ENCODE data around the gene DNAJC28. TPM values are rescaled to one million over a fixed set of nuclear protein-coding genes. Genes with fewer than 3 reads are reported as not detected.

The DNAJC28 gene
- total RNA-seq, 1 experiment from 2014 or later, result 1.5 TPM

GRCh38 chr21:33539616-33540015, 48.1 kb upstream of the DNAJC28 start:
- DNase-seq (ENCODE audit: low read depth, low spot score) (no peak), ATAC-seq (no peak)
- Histone ChIP-seq H3K4me1 (ENCODE audit: control insufficient read depth, insufficient read depth, low read length) (peaks cover 10% of the 10 kb centered on the region), H3K9me3 (ENCODE audit: control insufficient read depth, insufficient read depth, low read depth, low read length) (no peaks in the 10 kb centered on the region), H3K27ac (ENCODE audit: low read length) (peak overlapping the region; percentile 98), H3K36me3 (ENCODE audit: control insufficient read depth, insufficient read depth, low read length) (peaks cover 25% of the 10 kb centered on the region), H3K27me3 (ENCODE audit: control insufficient read depth, insufficient read depth, low read length) (no peaks in the 10 kb centered on the region), H3K4me3 (ENCODE audit: low read depth in 2 of 2, low read length in 2 of 2) (no peak overlapping the region)
- TF ChIP-seq, protein P1, sequence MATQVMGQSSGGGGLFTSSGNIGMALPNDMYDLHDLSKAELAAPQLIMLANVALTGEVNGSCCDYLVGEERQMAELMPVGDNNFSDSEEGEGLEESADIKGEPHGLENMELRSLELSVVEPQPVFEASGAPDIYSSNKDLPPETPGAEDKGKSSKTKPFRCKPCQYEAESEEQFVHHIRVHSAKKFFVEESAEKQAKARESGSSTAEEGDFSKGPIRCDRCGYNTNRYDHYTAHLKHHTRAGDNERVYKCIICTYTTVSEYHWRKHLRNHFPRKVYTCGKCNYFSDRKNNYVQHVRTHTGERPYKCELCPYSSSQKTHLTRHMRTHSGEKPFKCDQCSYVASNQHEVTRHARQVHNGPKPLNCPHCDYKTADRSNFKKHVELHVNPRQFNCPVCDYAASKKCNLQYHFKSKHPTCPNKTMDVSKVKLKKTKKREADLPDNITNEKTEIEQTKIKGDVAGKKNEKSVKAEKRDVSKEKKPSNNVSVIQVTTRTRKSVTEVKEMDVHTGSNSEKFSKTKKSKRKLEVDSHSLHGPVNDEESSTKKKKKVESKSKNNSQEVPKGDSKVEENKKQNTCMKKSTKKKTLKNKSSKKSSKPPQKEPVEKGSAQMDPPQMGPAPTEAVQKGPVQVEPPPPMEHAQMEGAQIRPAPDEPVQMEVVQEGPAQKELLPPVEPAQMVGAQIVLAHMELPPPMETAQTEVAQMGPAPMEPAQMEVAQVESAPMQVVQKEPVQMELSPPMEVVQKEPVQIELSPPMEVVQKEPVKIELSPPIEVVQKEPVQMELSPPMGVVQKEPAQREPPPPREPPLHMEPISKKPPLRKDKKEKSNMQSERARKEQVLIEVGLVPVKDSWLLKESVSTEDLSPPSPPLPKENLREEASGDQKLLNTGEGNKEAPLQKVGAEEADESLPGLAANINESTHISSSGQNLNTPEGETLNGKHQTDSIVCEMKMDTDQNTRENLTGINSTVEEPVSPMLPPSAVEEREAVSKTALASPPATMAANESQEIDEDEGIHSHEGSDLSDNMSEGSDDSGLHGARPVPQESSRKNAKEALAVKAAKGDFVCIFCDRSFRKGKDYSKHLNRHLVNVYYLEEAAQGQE (IDR thresholded peaks at IDR 0.05; ENCODE audit: insufficient read depth in 1 of 2, low read depth in 2 of 2, low read length in 1 of 2), result no peak
- TF ChIP-seq SIN3A (IDR thresholded peaks at IDR 0.05; ENCODE audit: borderline replicate concordance, insufficient read depth, low read depth, low read length) (no peak), POLR2AphosphoS5 (IDR thresholded peaks at IDR 0.05; ENCODE audit: low read depth, low read length) (no peak), TCF7L2 (IDR thresholded peaks at IDR 0.05; ENCODE audit: low read depth, low read length) (no peak)
- TF ChIP-seq, protein P2, sequence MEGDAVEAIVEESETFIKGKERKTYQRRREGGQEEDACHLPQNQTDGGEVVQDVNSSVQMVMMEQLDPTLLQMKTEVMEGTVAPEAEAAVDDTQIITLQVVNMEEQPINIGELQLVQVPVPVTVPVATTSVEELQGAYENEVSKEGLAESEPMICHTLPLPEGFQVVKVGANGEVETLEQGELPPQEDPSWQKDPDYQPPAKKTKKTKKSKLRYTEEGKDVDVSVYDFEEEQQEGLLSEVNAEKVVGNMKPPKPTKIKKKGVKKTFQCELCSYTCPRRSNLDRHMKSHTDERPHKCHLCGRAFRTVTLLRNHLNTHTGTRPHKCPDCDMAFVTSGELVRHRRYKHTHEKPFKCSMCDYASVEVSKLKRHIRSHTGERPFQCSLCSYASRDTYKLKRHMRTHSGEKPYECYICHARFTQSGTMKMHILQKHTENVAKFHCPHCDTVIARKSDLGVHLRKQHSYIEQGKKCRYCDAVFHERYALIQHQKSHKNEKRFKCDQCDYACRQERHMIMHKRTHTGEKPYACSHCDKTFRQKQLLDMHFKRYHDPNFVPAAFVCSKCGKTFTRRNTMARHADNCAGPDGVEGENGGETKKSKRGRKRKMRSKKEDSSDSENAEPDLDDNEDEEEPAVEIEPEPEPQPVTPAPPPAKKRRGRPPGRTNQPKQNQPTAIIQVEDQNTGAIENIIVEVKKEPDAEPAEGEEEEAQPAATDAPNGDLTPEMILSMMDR (IDR thresholded peaks at IDR 0.05), result no peak
- no TSS peak for BruUV-seq (replicated peaks)
- in situ Hi-C loops (cut with HindIII; ENCODE audit: low pct_unique_long_range_greater_than_20kb, low sequenced_read_pairs), result no loop called here
- CTCF ChIA-PET, result no interaction called here
- intact Hi-C loops (cut with micrococcal nuclease; ENCODE audit: unreplicated experiment), result no loop called here
- POLR2A ChIA-PET, result no interaction called here

- ChIA-PET POLR2A (no interaction called here), CTCF (no interaction called here)
- in situ Hi-C loops (cut with HindIII; ENCODE audit: low pct_unique_long_range_greater_than_20kb, low sequenced_read_pairs), result no loop called here
- peaks cover 10% of the 10 kb centered on the region for H3K4me1 ChIP-seq (ENCODE audit: control insufficient read depth, insufficient read depth, low read length)
- no peaks in the 10 kb centered on the region for H3K9me3 ChIP-seq (ENCODE audit: control insufficient read depth, insufficient read depth, low read depth, low read length)
- no peak overlapping the region for H3K27ac ChIP-seq (ENCODE audit: low read length)
- H3K4me3 ChIP-seq (ENCODE audit: low read depth in 2 of 2, low read length in 2 of 2), result no peak overlapping the region
- H3K27me3 ChIP-seq (ENCODE audit: control insufficient read depth, insufficient read depth, low read length), result no peaks in the 10 kb centered on the region
- ATAC-seq, result no peak
- peaks cover 28% of the 10 kb centered on the region for H3K36me3 ChIP-seq (ENCODE audit: control insufficient read depth, insufficient read depth, low read length)
- TF ChIP-seq SIN3A (IDR thresholded peaks at IDR 0.05; ENCODE audit: borderline replicate concordance, insufficient read depth, low read depth, low read length) (no peak), TCF7L2 (IDR thresholded peaks at IDR 0.05; ENCODE audit: low read depth, low read length) (no peak), POLR2AphosphoS5 (IDR thresholded peaks at IDR 0.05; ENCODE audit: low read depth, low read length) (no peak)
- TF ChIP-seq, protein P1 (IDR thresholded peaks at IDR 0.05; ENCODE audit: insufficient read depth in 1 of 2, low read depth in 2 of 2, low read length in 1 of 2), result no peak
- TF ChIP-seq, protein P2 (IDR thresholded peaks at IDR 0.05), result no peak
- BruUV-seq (replicated peaks), result no TSS peak
- no peak for DNase-seq (ENCODE audit: low read depth, low spot score)
- intact Hi-C loops (cut with micrococcal nuclease; ENCODE audit: unreplicated experiment), result no loop called here
Measured at GRCh38 chr21:33537212-33537611, 45.7 kb upstream of the DNAJC28 start.
